ENCODE data around the gene COL1A2.

The COL1A2 gene

GRCh38 chr7:94433224-94433623 lies 38.5 kb downstream of the COL1A2 start:
- DNase-seq: no peak
- H3K36me3 ChIP-seq: no peaks in the 10 kb centered on the region
- H3K9me3 ChIP-seq: no peaks in the 10 kb centered on the region
- no peak for TF ChIP-seq CTCF (IDR thresholded peaks at IDR 0.05; ENCODE audit: low read depth, low read length)
- H3K27me3 ChIP-seq: no peaks in the 10 kb centered on the region
- no peak overlapping the region for H3K4me3 ChIP-seq (ENCODE audit: low read depth, low read length)
- H3K4me1 ChIP-seq: peaks cover 6% of the 10 kb centered on the region

GRCh38 chr7:94434042-94434441 lies 39.3 kb downstream of the COL1A2 start:
- Histone ChIP-seq H3K4me3 (ENCODE audit: low read depth, low read length) (no peak overlapping the region), H3K9me3 (no peaks in the 10 kb centered on the region), H3K4me1 (peaks cover 6% of the 10 kb centered on the region), H3K36me3 (no peaks in the 10 kb centered on the region), H3K27me3 (no peaks in the 10 kb centered on the region; the same call in 1 of the 2 replicates)
- TF ChIP-seq CTCF (IDR thresholded peaks at IDR 0.05; ENCODE audit: low read depth, low read length): no peak
- no peak for DNase-seq

- Histone ChIP-seq H3K9me3 (no peaks in the 10 kb centered on the region), H3K4me3 (ENCODE audit: low read depth, low read length) (peak overlapping the region; percentile 2; the same call in 1 of the 2 replicates), H3K27me3 (no peaks in the 10 kb centered on the region; the same call in 1 of the 2 replicates), H3K4me1 (peaks cover 6% of the 10 kb centered on the region), H3K36me3 (no peaks in the 10 kb centered on the region)
- DNase-seq: peak; percentile 73
- TF ChIP-seq CTCF (IDR thresholded peaks at IDR 0.05; ENCODE audit: low read depth, low read length): peak; percentile 90
Observed at GRCh38 chr7:94436018-94436604, 41.4 kb downstream of the COL1A2 start.

- no peaks in the 10 kb centered on the region for H3K9me3 ChIP-seq
- no peak for TF ChIP-seq CTCF (IDR thresholded peaks at IDR 0.05; ENCODE audit: low read depth, low read length)
- H3K4me3 ChIP-seq (ENCODE audit: low read depth, low read length): no peak overlapping the region; the same call in 1 of the 2 replicates
- DNase-seq: no peak
- H3K27me3 ChIP-seq: no peaks in the 10 kb centered on the region; the same call in 1 of the 2 replicates
- H3K4me1 ChIP-seq: peaks cover 6% of the 10 kb centered on the region
- H3K36me3 ChIP-seq: no peaks in the 10 kb centered on the region
Observed at GRCh38 chr7:94436700-94437099, 42.0 kb downstream of the COL1A2 start.

- no peak for TF ChIP-seq CTCF (IDR thresholded peaks at IDR 0.05; ENCODE audit: low read depth, low read length)
- Histone ChIP-seq H3K4me3 (ENCODE audit: low read depth, low read length) (no peak overlapping the region), H3K36me3 (no peaks in the 10 kb centered on the region), H3K4me1 (peaks cover 6% of the 10 kb centered on the region), H3K27me3 (peaks cover 7% of the 10 kb centered on the region), H3K9me3 (no peaks in the 10 kb centered on the region)
- no peak for DNase-seq
Observed at GRCh38 chr7:94439893-94440381, 45.2 kb downstream of the COL1A2 start.

- TF ChIP-seq CTCF (IDR thresholded peaks at IDR 0.05; ENCODE audit: low read depth, low read length): no peak
- Histone ChIP-seq H3K4me1 (peaks cover 6% of the 10 kb centered on the region), H3K4me3 (ENCODE audit: low read depth, low read length) (no peak overlapping the region), H3K36me3 (no peaks in the 10 kb centered on the region), H3K9me3 (no peaks in the 10 kb centered on the region), H3K27me3 (peaks cover 7% of the 10 kb centered on the region)
- DNase-seq: no peak
Observed at GRCh38 chr7:94440451-94441039, 45.9 kb downstream of the COL1A2 start.

Data from BE2C (cell line).